GM10248 (cell line): Measurements from ENCODE around the gene ACOX1.
"Not testable (repeated sequence)": the region's sequence is repeated elsewhere in the genome, so short reads cannot be mapped to it uniquely, and the experiment has no call there.

ENCODE experiments used
- CTCF ChIA-PET: fragments of 300-600 bp; sonication (Branson Sonifier 250); formaldehyde crosslinking; extraction: SDS; loops from one replicate; lab custom pipeline; 2021; ENCODE audit warnings: antibody characterized with exemption; lab: Yijun Ruan, JAX
- POLR2A ChIA-PET: fragments of 350-650 bp; sonication (Branson Sonifier 250); formaldehyde crosslinking; extraction: SDS; loops from one replicate; lab custom pipeline; 2020; ENCODE audit warnings: antibody characterized with exemption; lab: Yijun Ruan, JAX
- DNase-seq: peaks from one replicate; pipeline ENCODE4 v3.0.0; 2012; ENCODE audit errors: extremely low spot score
- CTCF ChIP-seq: IDR thresholded peaks from 2 replicates; pipeline ENCODE4 v1.5.1; 2012; ENCODE audit warnings: mild to moderate bottlenecking, low read depth; ENCODE audit errors: extremely low read depth, missing control alignments, control extremely low read depth

The ACOX1 gene

GRCh38 chr17:75970011-75970523 is 8.9 kb downstream of the ACOX1 start:
- ChIA-PET POLR2A (no interaction called here), CTCF (interaction anchor here (1.1 kb wide), 1 partner anchor 30 kb away, joined by 4 read pairs; no protein-coding TSS in a partner anchor)
- no peak for TF ChIP-seq CTCF
- no peak for DNase-seq

GRCh38 chr17:75969044-75969443 is 9.9 kb downstream of the ACOX1 start:
- CTCF ChIA-PET, DNase-seq, POLR2A ChIA-PET: not testable (repeated sequence)

- POLR2A ChIA-PET = no interaction called here
Observed at GRCh38 chr17:75965468-75965867, 13.5 kb downstream of the ACOX1 start.

GRCh38 chr17:75959839-75960511 is 19.0 kb downstream of the ACOX1 start:
- TF ChIP-seq CTCF = no peak
- DNase-seq = no peak
- ChIA-PET CTCF (interaction anchor here (1.0 to 1.4 kb wide), 4 partner anchors 10 to 55 kb away, joined by 3 to 4 read pairs (median 4); no protein-coding TSS in a partner anchor), POLR2A (interaction anchor here (0.9 kb wide), 1 partner anchor 177 kb away, joined by 8 read pairs; no protein-coding TSS in a partner anchor)

More at GRCh38 chr17:75965468-75965867, 13.5 kb downstream of the ACOX1 start:
- DNase-seq = no peak
- TF ChIP-seq CTCF = no peak
- CTCF ChIA-PET = interaction anchor here (1.3 to 1.4 kb wide), 3 partner anchors 35 to 69 kb away, joined by 3 read pairs; partner anchors contain the start of gene TRIM65

GRCh38 chr17:75959051-75959838 is 19.7 kb downstream of the ACOX1 start:
- POLR2A ChIA-PET = no interaction called here
- no peak for DNase-seq
- CTCF ChIA-PET = interaction anchor here (1.0 to 1.4 kb wide), 2 partner anchors 41 to 54 kb away, joined by 3 to 4 read pairs; no protein-coding TSS in a partner anchor
- no peak for TF ChIP-seq CTCF

- DNase-seq = no peak
- no peak for TF ChIP-seq CTCF
- POLR2A ChIA-PET = no interaction called here
- CTCF ChIA-PET = interaction anchor here (0.8 to 1.9 kb wide), 4 partner anchors 27 to 155 kb away, joined by 3 to 4 read pairs (median 3); partner anchors contain the start of gene MRPL38
Observed at GRCh38 chr17:75950855-75951554, 28.0 kb downstream of the ACOX1 start.
